ENCODE measurements around the gene NTRK3.

DNA sequence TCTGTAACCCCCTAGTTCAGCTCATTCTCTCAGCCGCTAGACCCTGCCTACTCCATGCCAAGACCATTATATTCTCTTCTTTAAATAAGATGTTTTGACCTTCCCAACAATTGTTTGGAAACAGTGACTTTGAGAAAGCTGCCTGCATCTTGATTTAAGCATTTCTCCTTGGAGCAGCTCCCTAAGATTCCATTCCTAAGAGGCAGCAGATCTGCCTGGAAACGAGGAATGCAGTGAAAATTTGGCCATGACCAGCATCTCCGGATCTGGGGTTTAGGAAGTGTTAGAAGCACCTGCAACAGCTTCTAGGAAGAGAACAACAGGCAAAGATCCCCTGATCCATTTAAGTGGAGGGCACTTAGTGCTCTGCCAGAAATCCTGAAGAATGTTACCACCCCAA lies 235.7 kb downstream of the NTRK3 start:
- TF ChIP-seq, protein P1, sequence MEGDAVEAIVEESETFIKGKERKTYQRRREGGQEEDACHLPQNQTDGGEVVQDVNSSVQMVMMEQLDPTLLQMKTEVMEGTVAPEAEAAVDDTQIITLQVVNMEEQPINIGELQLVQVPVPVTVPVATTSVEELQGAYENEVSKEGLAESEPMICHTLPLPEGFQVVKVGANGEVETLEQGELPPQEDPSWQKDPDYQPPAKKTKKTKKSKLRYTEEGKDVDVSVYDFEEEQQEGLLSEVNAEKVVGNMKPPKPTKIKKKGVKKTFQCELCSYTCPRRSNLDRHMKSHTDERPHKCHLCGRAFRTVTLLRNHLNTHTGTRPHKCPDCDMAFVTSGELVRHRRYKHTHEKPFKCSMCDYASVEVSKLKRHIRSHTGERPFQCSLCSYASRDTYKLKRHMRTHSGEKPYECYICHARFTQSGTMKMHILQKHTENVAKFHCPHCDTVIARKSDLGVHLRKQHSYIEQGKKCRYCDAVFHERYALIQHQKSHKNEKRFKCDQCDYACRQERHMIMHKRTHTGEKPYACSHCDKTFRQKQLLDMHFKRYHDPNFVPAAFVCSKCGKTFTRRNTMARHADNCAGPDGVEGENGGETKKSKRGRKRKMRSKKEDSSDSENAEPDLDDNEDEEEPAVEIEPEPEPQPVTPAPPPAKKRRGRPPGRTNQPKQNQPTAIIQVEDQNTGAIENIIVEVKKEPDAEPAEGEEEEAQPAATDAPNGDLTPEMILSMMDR (IDR thresholded peaks at IDR 0.05), result no peak
- TF ChIP-seq POLR2A (IDR thresholded peaks at IDR 0.05), result no peak
